Duodenal mucosa (tissue), 2 donors: ENCODE results near the gene FTCDNL1.

Experiments used
- H3K27ac ChIP-seq: one replicate; pipeline ENCODE4 v1.7.0; 2013; ENCODE audit warnings: low read depth, low read length
- H3K27me3 ChIP-seq, 2 donors: one replicate each; pipeline ENCODE4 v1.7.0; 2013; ENCODE audit warnings: low read length in 2 of 2, control low read depth in 1 of 2; ENCODE audit not compliant: insufficient read depth in 2 of 2, control insufficient read depth in 1 of 2
- H3K36me3 ChIP-seq, 2 donors: one replicate each; pipeline ENCODE4 v1.7.0; 2013; ENCODE audit warnings: low read length in 2 of 2, control low read depth in 1 of 2; ENCODE audit not compliant: insufficient read depth in 2 of 2, control insufficient read depth in 1 of 2
- H3K4me1 ChIP-seq, 2 donors: one replicate each; pipeline ENCODE4 v1.7.0; 2013; ENCODE audit warnings: low read length in 2 of 2, control low read depth in 1 of 2; ENCODE audit not compliant: insufficient read depth in 2 of 2, control insufficient read depth in 1 of 2
- H3K4me3 ChIP-seq, 2 donors: one replicate each; pipeline ENCODE4 v1.7.0; 2013; ENCODE audit warnings: low read length in 2 of 2, low read depth in 1 of 2
- H3K9ac ChIP-seq, 2 donors: one replicate each; pipeline ENCODE4 v1.7.0; 2013; ENCODE audit warnings: low read length in 2 of 2, low read depth in 1 of 2
- H3K9me3 ChIP-seq, 2 donors: one replicate each; pipeline ENCODE4 v1.7.0; 2013; ENCODE audit warnings: low read length in 2 of 2, control low read depth in 1 of 2; ENCODE audit not compliant: control insufficient read depth in 1 of 2

FTCDNL1 gene

DNA sequence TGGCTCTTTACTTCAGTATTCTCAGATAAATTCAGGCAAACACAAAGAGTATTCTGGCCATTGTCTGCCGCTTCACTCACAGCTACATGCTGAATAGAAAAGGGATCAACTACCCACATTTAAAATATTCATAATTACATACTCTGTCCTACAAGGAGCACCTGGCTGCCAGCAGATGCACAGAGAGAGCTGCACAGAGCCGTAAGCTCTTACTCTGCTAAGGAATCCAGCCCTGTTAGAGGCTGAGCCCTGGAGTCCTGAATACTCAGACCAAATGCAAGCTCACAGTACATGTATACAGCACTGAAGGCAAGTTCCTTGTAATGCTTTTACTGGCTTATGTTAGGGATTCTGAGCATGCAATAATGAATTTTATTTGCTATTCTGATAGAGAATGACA is 80.3 kb downstream of the FTCDNL1 start:
- Histone ChIP-seq H3K4me1 (no peaks in the 10 kb centered on the region), H3K9me3 (no peaks in the 10 kb centered on the region), H3K36me3 (no peaks in the 10 kb centered on the region), H3K27me3 (no peaks in the 10 kb centered on the region), H3K27ac (no peak overlapping the region), H3K9ac (no peak overlapping the region), H3K4me3 (no peak overlapping the region)

DNA sequence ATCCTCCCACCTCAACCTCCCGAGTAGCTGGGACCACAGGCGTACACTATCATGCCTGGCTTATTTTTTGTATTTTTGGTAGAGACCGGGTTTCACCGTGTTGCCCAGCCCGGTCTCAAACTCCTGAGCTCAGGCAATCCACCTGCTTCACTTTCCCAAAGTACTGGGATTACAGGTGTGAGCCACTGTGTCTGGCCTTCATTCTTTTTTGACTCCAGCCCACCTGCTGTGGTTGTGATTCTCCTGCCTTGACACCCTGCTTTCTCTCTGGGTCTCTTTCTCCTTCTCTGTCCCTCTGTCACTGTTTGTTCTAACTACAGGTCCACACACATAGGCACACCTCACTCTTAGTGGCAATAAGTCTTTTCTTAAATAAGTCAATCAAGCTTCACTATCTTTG is 85.3 kb downstream of the FTCDNL1 start:
- H3K36me3 ChIP-seq, result no peaks in the 10 kb centered on the region
- no peaks in the 10 kb centered on the region for H3K4me1 ChIP-seq
- no peak overlapping the region for H3K27ac ChIP-seq
- no peaks in the 10 kb centered on the region for H3K27me3 ChIP-seq
- H3K9me3 ChIP-seq, result no peaks in the 10 kb centered on the region
- H3K4me3 ChIP-seq, result no peak overlapping the region
- H3K9ac ChIP-seq, result no peak overlapping the region

DNA sequence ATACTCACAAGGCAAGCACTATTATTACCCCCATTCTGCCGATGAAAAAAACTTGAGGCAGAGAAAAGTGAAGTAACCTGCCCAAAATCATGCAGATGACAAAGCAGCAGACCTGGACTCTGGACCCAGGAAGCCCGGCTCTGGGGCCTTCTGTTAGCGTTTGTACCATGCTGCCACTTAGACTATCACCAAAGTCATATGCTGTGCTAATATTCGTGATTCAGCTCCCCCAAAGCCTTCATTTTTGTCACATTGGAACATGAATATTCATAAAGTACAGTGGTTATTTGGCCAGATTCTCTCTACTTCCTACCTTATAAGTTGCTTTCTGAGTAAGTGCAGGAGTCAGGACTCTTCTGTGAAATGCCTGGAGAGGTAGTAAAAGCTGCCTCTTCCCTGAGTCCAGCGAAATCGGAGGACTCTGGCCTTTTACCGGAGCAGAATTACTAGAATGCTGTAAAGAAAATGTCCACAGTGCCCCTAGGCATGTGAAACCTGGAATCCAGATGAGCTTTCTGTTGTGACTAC is 86.7 kb downstream of the FTCDNL1 start:
- Histone ChIP-seq H3K9ac (no peak overlapping the region), H3K4me3 (no peak overlapping the region), H3K9me3 (no peaks in the 10 kb centered on the region), H3K36me3 (no peaks in the 10 kb centered on the region), H3K27ac (no peak overlapping the region), H3K27me3 (no peaks in the 10 kb centered on the region), H3K4me1 (no peaks in the 10 kb centered on the region)

DNA sequence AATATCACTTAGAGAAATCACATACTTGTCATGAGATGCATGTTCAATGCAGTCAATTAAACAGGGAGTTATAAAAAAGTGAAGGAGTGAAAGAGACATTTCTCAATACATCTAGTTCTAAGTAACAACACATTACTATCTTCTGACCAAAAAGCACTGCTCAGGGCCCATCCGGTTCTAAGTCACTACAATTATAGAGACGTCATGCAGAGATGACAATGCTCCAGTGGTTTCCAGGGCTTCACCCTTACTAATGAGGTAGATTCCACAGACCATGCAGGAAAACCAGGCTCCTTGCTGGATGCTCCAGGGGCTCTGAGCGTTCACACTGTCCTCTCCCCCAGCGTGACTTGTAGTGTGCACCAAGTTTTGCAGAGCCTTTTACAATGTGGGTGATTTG is 88.0 kb downstream of the FTCDNL1 start:
- Histone ChIP-seq H3K36me3 (no peaks in the 10 kb centered on the region), H3K4me3 (no peak overlapping the region), H3K27me3 (no peaks in the 10 kb centered on the region), H3K27ac (no peak overlapping the region), H3K4me1 (no peaks in the 10 kb centered on the region), H3K9me3 (no peaks in the 10 kb centered on the region), H3K9ac (no peak overlapping the region)

DNA sequence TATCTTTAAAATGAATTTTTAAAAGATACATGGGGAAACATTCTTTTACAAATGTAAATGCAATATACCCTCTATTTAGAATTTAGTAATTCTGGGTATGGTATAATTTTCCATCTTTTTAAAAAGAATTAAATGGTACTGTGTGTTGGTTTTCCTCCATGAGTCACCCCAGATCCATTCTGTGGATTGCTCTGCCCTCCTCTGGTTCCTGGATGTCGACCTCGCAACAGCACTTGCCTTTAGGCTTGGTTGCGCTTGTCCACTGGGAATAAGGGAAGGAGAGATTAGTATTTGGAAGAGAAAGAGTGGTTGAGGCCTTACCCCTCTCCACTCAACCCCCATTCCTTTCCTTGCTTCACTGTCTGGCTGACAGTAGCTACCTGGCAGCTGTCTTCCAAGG is 90.4 kb downstream of the FTCDNL1 start:
- Histone ChIP-seq H3K27me3 (peaks cover 0 to 4% of the 10 kb centered on the region in 2 donors), H3K9me3 (no peaks in the 10 kb centered on the region), H3K4me1 (no peaks in the 10 kb centered on the region), H3K9ac (no peak overlapping the region), H3K36me3 (no peaks in the 10 kb centered on the region), H3K27ac (no peak overlapping the region), H3K4me3 (no peak overlapping the region)

DNA sequence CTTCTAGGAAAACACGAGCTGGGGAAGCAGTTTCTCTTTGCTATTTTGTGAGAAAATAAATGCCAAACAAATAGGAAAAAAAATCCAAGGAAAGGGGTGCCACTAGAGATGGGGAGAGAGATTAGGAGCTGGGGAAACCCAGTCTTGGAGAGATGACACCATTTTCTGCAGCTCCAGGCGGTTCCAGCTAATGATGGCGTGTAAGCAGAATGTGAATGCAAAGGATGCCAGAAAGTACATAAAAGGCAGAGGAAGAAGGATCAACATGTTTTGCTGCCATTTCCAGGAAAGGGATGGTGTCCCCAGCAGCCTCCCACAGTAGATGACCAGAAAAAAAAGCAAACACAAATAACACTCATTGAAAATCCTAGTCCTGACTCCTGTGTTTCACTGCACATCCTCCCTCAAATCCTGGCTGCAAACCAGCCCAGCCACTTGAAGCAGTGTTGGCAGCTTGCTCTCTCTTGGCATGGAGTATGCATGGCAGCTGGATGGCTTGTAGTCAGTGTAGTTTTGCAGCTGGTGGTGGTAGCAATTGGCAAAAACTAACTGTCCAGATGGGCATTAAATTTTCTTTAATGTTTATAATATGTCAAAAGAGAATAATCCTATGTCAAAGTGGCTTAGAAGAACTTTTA is 93.6 kb downstream of the FTCDNL1 start:
- Histone ChIP-seq H3K36me3 (no peaks in the 10 kb centered on the region), H3K27me3 (peaks cover 0 to 4% of the 10 kb centered on the region in 2 donors), H3K4me1 (no peaks in the 10 kb centered on the region), H3K27ac (no peak overlapping the region), H3K9me3 (no peaks in the 10 kb centered on the region), H3K4me3 (no peak overlapping the region), H3K9ac (no peak overlapping the region)

DNA sequence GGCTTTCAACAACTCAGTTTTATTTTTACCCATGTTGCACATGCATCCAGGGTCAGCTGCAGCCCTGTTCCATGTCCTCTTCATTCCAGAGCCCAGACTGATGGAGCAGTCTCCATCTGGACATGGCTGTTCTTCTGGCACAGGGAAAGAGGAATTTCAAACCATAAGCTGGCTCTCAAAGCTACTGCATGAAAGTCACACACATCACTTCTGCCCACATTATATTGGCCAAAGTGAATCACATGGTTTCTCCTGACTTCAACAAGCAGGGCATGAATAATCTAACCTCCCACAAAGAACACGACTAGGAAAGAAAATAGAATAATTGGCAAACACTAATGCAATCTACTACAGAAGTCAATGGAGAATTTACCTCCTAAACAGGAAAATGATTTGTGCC is 94.2 kb downstream of the FTCDNL1 start:
- H3K36me3 ChIP-seq, result no peaks in the 10 kb centered on the region
- H3K4me1 ChIP-seq, result no peaks in the 10 kb centered on the region
- no peaks in the 10 kb centered on the region for H3K9me3 ChIP-seq
- peaks cover 0 to 4% of the 10 kb centered on the region in 2 donors for H3K27me3 ChIP-seq
- H3K27ac ChIP-seq, result no peak overlapping the region
- H3K9ac ChIP-seq, result no peak overlapping the region
- no peak overlapping the region for H3K4me3 ChIP-seq

DNA sequence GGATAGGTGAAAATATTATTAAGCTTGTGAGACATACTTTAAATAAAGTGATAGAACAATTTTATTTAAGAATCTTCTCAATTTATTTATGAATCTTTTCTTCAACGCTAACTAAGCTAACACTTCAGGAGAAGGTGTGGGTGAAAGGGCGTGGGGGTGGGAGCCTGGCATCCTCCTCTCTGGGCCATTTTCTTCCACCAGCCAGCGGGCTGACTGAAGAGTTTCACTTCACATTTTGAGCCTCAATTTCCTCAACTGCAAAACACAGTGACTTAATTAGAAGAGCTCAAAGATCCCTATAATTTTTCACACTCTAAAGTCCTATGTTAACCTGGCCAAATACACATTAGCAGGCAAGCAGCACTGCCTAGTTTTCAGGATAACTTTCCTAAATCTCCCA is 94.8 kb downstream of the FTCDNL1 start:
- no peaks in the 10 kb centered on the region for H3K36me3 ChIP-seq
- H3K4me3 ChIP-seq, result no peak overlapping the region
- H3K27me3 ChIP-seq, result peaks cover 0 to 4% of the 10 kb centered on the region in 2 donors
- H3K4me1 ChIP-seq, result no peaks in the 10 kb centered on the region
- H3K9ac ChIP-seq, result no peak overlapping the region
- H3K9me3 ChIP-seq, result no peaks in the 10 kb centered on the region
- no peak overlapping the region for H3K27ac ChIP-seq

DNA sequence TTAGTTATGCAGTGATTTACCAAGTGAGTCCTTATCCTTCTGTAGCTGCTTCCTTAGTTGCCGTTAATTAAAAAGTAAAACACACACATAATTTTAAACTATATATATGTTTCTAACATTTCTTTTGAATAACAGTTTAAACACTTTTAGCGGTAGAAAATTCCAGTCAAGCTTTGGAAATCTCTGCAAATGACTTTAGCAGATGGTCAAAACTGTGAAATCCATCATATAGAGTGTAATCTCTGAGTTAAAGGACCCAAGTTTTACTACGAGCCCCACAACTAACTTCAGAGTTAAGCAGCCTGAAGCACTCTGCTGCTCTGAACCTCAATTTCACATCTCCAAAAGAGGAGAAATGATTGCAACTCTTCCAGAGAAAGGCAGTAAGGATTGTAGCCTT is 96.2 kb downstream of the FTCDNL1 start:
- no peaks in the 10 kb centered on the region for H3K36me3 ChIP-seq
- H3K9ac ChIP-seq, result no peak overlapping the region
- H3K9me3 ChIP-seq, result no peaks in the 10 kb centered on the region
- no peak overlapping the region for H3K27ac ChIP-seq
- H3K4me3 ChIP-seq, result no peak overlapping the region
- H3K27me3 ChIP-seq, result peaks cover 0 to 4% of the 10 kb centered on the region in 2 donors
- H3K4me1 ChIP-seq, result no peaks in the 10 kb centered on the region

DNA sequence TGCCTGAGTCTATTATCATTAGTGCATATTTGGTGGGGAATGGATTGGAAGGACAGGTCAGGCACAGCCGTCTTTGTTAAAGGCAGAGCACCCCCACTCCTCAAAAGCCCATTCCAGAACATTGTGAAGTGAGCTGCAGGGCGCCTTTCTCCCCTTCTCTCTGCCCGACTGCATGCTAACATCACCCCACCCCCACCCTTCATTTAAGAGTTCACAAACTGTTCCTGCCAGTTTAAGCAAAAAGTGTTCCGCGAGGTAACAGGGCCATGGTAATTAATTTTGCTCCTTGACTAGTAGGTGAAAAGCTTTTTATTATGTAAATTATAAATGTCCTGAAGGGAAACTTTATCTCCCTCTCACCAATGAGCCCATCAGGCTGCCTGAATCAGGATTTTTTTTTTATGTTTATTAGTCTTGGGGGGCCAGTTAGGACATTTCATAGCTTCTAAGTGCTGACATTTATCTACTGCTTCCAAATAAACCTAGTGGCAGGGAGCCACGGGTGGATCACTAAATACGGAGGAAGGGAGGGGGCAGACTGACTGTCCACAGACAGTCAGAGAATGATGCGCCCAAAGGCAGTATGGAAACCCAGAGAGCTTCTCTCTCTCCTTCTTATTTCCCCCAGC is 99.4 kb downstream of the FTCDNL1 start:
- Histone ChIP-seq H3K27me3 (peaks cover 0 to 2% of the 10 kb centered on the region in 2 donors), H3K9ac (no peak overlapping the region), H3K4me1 (no peaks in the 10 kb centered on the region), H3K27ac (no peak overlapping the region), H3K4me3 (no peak overlapping the region), H3K36me3 (no peaks in the 10 kb centered on the region), H3K9me3 (no peaks in the 10 kb centered on the region)
